DOHH2 (cell line): ENCODE measurements around the gene FARS2.

Experiments
- EZH2phosphoT487 ChIP-seq: fragments of 200-600 bp; sonication (generic); IDR thresholded peaks from 2 replicates; pipeline ENCODE4 v1.6.1; 2017; ENCODE audit warnings: borderline replicate concordance, mild to moderate bottlenecking, antibody characterized with exemption, low read length, moderate library complexity, mixed read lengths
- TF ChIP-seq, protein P1 (sequence below): fragments of 200-600 bp; sonication (generic); IDR thresholded peaks from one replicate; pipeline ENCODE4 v1.5.1; 2014; ENCODE audit warnings: antibody characterized with exemption, mild to moderate bottlenecking, low read depth, low read length; ENCODE audit not compliant: poor library complexity, severe bottlenecking

DNA sequence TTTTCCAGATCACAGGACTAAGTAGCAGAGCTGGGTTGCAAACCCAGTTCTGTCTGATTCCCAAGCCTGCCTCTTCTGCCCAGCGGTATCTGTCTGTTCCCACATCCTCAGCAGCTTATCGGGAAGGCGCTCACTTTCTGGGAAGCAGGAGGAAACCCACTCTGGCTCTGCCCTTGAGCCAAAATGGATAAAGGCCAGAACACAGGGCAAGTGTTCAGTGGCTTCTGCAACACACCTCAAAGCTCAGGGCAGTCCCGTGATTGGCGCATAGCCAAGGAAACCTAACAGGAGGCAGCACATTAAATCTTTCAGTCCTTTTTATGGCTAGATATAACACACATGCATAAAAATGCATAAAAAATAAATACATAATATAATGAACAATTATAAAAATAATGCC lies 483.2 kb downstream of the FARS2 start:
- TF ChIP-seq EZH2phosphoT487 = no peak
- TF ChIP-seq, protein P1, sequence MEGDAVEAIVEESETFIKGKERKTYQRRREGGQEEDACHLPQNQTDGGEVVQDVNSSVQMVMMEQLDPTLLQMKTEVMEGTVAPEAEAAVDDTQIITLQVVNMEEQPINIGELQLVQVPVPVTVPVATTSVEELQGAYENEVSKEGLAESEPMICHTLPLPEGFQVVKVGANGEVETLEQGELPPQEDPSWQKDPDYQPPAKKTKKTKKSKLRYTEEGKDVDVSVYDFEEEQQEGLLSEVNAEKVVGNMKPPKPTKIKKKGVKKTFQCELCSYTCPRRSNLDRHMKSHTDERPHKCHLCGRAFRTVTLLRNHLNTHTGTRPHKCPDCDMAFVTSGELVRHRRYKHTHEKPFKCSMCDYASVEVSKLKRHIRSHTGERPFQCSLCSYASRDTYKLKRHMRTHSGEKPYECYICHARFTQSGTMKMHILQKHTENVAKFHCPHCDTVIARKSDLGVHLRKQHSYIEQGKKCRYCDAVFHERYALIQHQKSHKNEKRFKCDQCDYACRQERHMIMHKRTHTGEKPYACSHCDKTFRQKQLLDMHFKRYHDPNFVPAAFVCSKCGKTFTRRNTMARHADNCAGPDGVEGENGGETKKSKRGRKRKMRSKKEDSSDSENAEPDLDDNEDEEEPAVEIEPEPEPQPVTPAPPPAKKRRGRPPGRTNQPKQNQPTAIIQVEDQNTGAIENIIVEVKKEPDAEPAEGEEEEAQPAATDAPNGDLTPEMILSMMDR = no peak
